Upper lobe of left lung (tissue), 4 donors: ENCODE results near the gene BMERB1.

Source experiments
- POLR2A ChIP-seq, 4 donors: fragments of 450-650 bp; IDR thresholded peaks; one replicate each; pipeline ENCODE4 v1.5.1; 2016 to 2017; ENCODE audit warnings: antibody characterized with exemption in 4 of 4, mild to moderate bottlenecking in 2 of 4
- TF ChIP-seq, protein P1 (sequence below), 6 experiments: fragments of 450-650 bp in 4 of 6; fragments of 200-600 bp in 2 of 6; sonication (generic) in 2 of 6; IDR thresholded peaks; one replicate each; pipeline ENCODE4 v1.5.1; 2016 to 2019; ENCODE audit warnings: antibody characterized with exemption in 6 of 6

DNA sequence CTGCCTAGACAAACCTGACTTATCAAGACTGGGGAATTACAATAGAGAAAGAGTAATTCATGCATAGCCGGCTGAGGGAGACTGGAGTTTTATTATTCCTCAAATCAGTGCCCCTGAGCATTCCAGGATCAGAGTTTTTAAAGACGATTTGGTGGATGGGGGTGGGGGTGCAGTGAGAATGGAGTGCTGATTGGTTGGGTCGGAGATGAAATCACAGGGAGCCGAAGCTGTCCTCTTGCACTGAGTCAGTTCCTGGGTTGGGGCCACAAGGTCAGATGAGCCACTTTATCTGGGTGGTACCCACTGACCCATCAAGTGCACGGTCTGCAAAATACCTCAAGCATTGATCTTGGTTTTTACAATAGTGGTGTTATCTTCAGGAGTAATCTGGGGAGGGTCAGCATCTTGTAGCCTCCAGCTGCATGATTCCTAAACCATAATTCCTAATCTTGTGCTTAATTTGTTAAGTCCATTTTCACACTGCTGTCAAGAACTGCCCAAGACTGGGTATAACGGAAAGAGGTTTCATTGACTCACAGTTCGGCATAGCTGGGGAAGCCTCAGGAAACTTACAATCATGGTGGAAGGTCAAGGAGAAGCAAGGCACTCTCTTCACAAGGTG, 139.0 kb downstream of the BMERB1 start:
- TF ChIP-seq, protein P1, sequence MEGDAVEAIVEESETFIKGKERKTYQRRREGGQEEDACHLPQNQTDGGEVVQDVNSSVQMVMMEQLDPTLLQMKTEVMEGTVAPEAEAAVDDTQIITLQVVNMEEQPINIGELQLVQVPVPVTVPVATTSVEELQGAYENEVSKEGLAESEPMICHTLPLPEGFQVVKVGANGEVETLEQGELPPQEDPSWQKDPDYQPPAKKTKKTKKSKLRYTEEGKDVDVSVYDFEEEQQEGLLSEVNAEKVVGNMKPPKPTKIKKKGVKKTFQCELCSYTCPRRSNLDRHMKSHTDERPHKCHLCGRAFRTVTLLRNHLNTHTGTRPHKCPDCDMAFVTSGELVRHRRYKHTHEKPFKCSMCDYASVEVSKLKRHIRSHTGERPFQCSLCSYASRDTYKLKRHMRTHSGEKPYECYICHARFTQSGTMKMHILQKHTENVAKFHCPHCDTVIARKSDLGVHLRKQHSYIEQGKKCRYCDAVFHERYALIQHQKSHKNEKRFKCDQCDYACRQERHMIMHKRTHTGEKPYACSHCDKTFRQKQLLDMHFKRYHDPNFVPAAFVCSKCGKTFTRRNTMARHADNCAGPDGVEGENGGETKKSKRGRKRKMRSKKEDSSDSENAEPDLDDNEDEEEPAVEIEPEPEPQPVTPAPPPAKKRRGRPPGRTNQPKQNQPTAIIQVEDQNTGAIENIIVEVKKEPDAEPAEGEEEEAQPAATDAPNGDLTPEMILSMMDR (IDR thresholded peaks at IDR 0.05): no peak
- TF ChIP-seq POLR2A (IDR thresholded peaks at IDR 0.05): no peak
